ENCODE results near the gene ETV3. TPM values are rescaled to one million over a fixed set of nuclear protein-coding genes. Genes with fewer than 3 reads are reported as not detected.

ETV3 gene
- total and polyA plus RNA-seq, 10 of the 15 experiments (the other 5 are each of a cell fraction or from before 2014, with no cell fraction given) = 1.7 to 13.8 (median 7.2) TPM

DNA sequence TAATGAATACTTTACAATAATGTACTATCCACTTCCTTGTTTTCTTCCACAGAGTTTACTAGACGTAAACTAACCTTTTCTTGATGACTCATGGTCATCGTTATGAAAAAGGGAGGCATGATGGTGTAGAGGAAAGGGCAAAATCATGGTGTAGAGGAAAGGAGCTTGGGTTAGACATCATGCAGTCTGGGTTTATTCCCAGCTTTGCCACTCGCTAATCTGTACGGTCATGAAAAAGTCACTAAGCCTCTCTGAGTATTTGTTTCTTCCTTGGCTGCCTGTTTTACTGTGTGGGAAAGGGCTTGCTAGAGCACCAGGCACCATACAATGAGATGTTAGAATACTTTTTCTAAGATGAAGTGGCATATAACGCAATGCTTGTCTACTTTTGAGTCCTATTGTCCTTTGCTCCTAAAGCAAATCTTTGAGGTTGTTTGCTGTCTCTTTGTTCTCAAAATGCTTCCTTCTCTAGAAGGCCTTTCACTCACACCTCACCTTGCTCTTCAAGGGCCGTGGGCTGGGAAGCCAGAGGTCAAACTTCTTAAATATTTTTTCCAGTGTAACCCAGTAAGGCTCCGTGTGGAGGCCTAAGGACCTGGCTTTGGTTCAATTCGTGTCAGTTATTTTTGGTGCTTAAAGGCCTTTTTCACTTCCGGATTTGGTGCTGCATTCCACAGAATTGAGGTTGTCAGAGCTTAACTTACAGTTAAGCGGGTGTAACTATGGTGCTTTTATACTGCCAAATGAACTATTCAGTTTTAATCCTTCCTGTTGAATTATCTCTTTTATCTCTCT lies 9.9 kb upstream of the ETV3 start (continued):
- TF ChIP-seq BRCA1 (IDR thresholded peaks at IDR 0.05; ENCODE audit: low read depth, low read length) (no peak), MEF2A (IDR thresholded peaks at IDR 0.05; ENCODE audit: insufficient read depth, low read depth, low read length) (0 out of 2 replicates have a peak, but pooled peaks have one; percentile 26), SMARCA5 (IDR thresholded peaks at IDR 0.05) (no peak), MEF2B (IDR thresholded peaks at IDR 0.05; ENCODE audit: partially characterized antibody, poor library complexity, severe bottlenecking) (peak; percentile 50), SMAD5 (IDR thresholded peaks at IDR 0.05; ENCODE audit: low read depth) (no peak)
- TF ChIP-seq, protein P1, sequence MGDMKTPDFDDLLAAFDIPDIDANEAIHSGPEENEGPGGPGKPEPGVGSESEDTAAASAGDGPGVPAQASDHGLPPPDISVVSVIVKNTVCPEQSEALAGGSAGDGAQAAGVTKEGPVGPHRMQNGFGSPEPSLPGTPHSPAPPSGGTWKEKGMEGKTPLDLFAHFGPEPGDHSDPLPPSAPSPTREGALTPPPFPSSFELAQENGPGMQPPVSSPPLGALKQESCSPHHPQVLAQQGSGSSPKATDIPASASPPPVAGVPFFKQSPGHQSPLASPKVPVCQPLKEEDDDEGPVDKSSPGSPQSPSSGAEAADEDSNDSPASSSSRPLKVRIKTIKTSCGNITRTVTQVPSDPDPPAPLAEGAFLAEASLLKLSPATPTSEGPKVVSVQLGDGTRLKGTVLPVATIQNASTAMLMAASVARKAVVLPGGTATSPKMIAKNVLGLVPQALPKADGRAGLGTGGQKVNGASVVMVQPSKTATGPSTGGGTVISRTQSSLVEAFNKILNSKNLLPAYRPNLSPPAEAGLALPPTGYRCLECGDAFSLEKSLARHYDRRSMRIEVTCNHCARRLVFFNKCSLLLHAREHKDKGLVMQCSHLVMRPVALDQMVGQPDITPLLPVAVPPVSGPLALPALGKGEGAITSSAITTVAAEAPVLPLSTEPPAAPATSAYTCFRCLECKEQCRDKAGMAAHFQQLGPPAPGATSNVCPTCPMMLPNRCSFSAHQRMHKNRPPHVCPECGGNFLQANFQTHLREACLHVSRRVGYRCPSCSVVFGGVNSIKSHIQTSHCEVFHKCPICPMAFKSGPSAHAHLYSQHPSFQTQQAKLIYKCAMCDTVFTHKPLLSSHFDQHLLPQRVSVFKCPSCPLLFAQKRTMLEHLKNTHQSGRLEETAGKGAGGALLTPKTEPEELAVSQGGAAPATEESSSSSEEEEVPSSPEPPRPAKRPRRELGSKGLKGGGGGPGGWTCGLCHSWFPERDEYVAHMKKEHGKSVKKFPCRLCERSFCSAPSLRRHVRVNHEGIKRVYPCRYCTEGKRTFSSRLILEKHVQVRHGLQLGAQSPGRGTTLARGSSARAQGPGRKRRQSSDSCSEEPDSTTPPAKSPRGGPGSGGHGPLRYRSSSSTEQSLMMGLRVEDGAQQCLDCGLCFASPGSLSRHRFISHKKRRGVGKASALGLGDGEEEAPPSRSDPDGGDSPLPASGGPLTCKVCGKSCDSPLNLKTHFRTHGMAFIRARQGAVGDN (IDR thresholded peaks at IDR 0.05) = peak; percentile 79

DNA sequence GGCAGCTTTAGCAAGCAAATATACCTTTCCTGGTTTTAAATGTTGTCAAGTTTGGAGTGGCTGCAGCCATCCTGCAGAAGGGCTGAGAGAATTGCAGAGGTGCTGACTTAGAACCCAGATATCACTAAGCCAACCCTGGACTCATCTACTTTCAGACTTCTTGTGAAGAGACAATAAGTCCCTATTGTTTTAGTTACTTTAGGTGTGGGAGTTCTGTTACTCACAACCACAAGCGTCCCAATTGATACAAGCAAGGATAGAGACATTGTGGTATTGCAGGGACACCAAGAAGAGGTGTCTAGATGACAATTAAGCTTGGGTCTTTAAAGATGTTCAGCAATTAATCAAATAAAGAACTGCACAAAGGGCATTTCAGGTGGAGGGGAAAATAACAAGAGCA lies 8.8 kb upstream of the ETV3 start:
- in situ Hi-C loops (cut with MboI) (no loop called here), intact Hi-C loops (cut with micrococcal nuclease; ENCODE audit: unreplicated experiment) (no loop called here)
- Histone ChIP-seq H3K4me2 (ENCODE audit: control insufficient read depth, insufficient read depth) (no peak overlapping the region), H2AFZ (ENCODE audit: control insufficient read depth, low read depth, low read length) (no peak overlapping the region), H3K9me3 (replicated peaks; ENCODE audit: control insufficient read depth, insufficient read depth, low read length) (no peaks in the 10 kb centered on the region), H3K9ac (ENCODE audit: control insufficient read depth, insufficient read depth, low read length) (no peak overlapping the region), H3K4me3 (no peak overlapping the region), H3K27ac (ENCODE audit: control insufficient read depth, insufficient read depth) (no peak overlapping the region), H3K79me2 (ENCODE audit: control insufficient read depth, insufficient read depth, low read length) (no peaks in the 10 kb centered on the region), H3K36me3 (ENCODE audit: control insufficient read depth in 2 of 2, insufficient read depth in 2 of 2, low read length in 1 of 2) (no peaks in the 10 kb centered on the region), H3K4me1 (ENCODE audit: control insufficient read depth, insufficient read depth, low read length) (no peaks in the 10 kb centered on the region; the same call in 1 of the 2 replicates), H3K27me3 (replicated peaks in 1 of 2; ENCODE audit: control insufficient read depth in 2 of 2, insufficient read depth in 2 of 2, low read length in 1 of 2) (no peaks in the 10 kb centered on the region), H4K20me1 (ENCODE audit: control insufficient read depth, insufficient read depth) (no peaks in the 10 kb centered on the region)
- ChIA-PET RAD21 (ENCODE audit: unreplicated experiment) (interaction anchor here (2.0 to 14.0 kb wide), 2 partner anchors 9 to 58 kb away, joined by 9 to 442 read pairs; no protein-coding TSS in a partner anchor), POLR2A (interaction anchor here (1.7 kb wide), 1 partner anchor 32 kb away, joined by 4 read pairs; no protein-coding TSS in a partner anchor), SMC1A (ENCODE audit: uncharacterized antibody, unreplicated experiment) (interaction anchor here (1.2 to 14.0 kb wide), 5 partner anchors 10 to 60 kb away, joined by 3 to 383 read pairs (median 15); no protein-coding TSS in a partner anchor), CTCF (interaction anchor here (1.0 to 18.4 kb wide), 4 partner anchors 8 to 62 kb away, joined by 3 to 715 read pairs (median 17); no protein-coding TSS in a partner anchor)
- 50% methylated on average over 1 of the region's 1 CpG for WGBS (ENCODE audit: insufficient coverage, insufficient replicate concordance, low lambda C conversion rate, missing lambda C conversion rate)
- ATAC-seq (no peak), DNase-seq (ENCODE audit: low read depth, low spot score) (no peak), FAIRE-seq (no peak)
- no TSS peak for BruUV-seq (replicated peaks)
- TF ChIP-seq NFXL1 (IDR thresholded peaks at IDR 0.05; ENCODE audit: borderline replicate concordance) = no peak
- no peak for TF ChIP-seq FOXM1 (IDR thresholded peaks at IDR 0.05; ENCODE audit: low read depth, low read length)
- no peak for TF ChIP-seq ESRRA (IDR thresholded peaks at IDR 0.05; ENCODE audit: low read length)
- no peak for TF ChIP-seq MEF2A (IDR thresholded peaks at IDR 0.05; ENCODE audit: insufficient read depth, low read depth, low read length)
- TF ChIP-seq IKZF2 (IDR thresholded peaks at IDR 0.05) = no peak
- TF ChIP-seq CHD1 (IDR thresholded peaks at IDR 0.05; ENCODE audit: low read depth, low read length) = no peak
- TF ChIP-seq, protein P2, sequence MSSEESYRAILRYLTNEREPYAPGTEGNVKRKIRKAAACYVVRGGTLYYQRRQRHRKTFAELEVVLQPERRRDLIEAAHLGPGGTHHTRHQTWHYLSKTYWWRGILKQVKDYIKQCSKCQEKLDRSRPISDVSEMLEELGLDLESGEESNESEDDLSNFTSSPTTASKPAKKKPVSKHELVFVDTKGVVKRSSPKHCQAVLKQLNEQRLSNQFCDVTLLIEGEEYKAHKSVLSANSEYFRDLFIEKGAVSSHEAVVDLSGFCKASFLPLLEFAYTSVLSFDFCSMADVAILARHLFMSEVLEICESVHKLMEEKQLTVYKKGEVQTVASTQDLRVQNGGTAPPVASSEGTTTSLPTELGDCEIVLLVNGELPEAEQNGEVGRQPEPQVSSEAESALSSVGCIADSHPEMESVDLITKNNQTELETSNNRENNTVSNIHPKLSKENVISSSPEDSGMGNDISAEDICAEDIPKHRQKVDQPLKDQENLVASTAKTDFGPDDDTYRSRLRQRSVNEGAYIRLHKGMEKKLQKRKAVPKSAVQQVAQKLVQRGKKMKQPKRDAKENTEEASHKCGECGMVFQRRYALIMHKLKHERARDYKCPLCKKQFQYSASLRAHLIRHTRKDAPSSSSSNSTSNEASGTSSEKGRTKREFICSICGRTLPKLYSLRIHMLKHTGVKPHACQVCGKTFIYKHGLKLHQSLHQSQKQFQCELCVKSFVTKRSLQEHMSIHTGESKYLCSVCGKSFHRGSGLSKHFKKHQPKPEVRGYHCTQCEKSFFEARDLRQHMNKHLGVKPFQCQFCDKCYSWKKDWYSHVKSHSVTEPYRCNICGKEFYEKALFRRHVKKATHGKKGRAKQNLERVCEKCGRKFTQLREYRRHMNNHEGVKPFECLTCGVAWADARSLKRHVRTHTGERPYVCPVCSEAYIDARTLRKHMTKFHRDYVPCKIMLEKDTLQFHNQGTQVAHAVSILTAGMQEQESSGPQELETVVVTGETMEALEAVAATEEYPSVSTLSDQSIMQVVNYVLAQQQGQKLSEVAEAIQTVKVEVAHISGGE (CRISPR knock-in tag; IDR thresholded peaks at IDR 0.05) = no peak
- TF ChIP-seq SMAD5 (IDR thresholded peaks at IDR 0.05; ENCODE audit: low read depth) = no peak
- TF ChIP-seq, protein P3, sequence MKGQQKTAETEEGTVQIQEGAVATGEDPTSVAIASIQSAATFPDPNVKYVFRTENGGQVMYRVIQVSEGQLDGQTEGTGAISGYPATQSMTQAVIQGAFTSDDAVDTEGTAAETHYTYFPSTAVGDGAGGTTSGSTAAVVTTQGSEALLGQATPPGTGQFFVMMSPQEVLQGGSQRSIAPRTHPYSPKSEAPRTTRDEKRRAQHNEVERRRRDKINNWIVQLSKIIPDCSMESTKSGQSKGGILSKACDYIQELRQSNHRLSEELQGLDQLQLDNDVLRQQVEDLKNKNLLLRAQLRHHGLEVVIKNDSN (IDR thresholded peaks at IDR 0.05; ENCODE audit: borderline replicate concordance, extremely low read length, insufficient read depth, low read depth, low read length) = no peak

Data from GM12878 (cell line).